Medulla oblongata (tissue), 1 donor: Measurements from ENCODE around the gene MOB1B.
"Not testable (repeated sequence)": the region's sequence is repeated elsewhere in the genome, so short reads cannot be mapped to it uniquely, and the experiment has no call there.

Experiments used
- DNase-seq: peaks from one replicate; pipeline ENCODE4 v3.0.0-alpha.2; 2015; ENCODE audit errors: extremely low spot score

The MOB1B gene

GRCh38 chr4:71008196-71008595, 106.0 kb downstream of the MOB1B start:
- no peak for DNase-seq

- no peak for DNase-seq
These were observed 106.9 kb downstream of the MOB1B start for GRCh38 chr4:71009086-71009485.

- DNase-seq: no peak
These were observed 107.9 kb downstream of the MOB1B start for GRCh38 chr4:71009890-71010588.

- no peak for DNase-seq
These were observed 109.3 kb downstream of the MOB1B start for GRCh38 chr4:71011451-71011850.

GRCh38 chr4:71017391-71017790, 115.2 kb downstream of the MOB1B start:
- not testable (repeated sequence) for DNase-seq

- no peak for DNase-seq
These were observed 118.4 kb downstream of the MOB1B start for GRCh38 chr4:71020611-71021010.

GRCh38 chr4:71025654-71026053, 123.5 kb downstream of the MOB1B start:
- no peak for DNase-seq

- peak; percentile 57 for DNase-seq
These were observed 123.9 kb downstream of the MOB1B start for GRCh38 chr4:71026086-71026485.

- no peak for DNase-seq
These were observed 125.4 kb downstream of the MOB1B start for GRCh38 chr4:71027611-71028010.

- no peak for DNase-seq
These were observed 127.3 kb downstream of the MOB1B start for GRCh38 chr4:71029504-71029903.

- not testable (repeated sequence) for DNase-seq
These were observed 129.9 kb downstream of the MOB1B start for GRCh38 chr4:71032106-71032505.
